Stromal cell of bone marrow (primary cell): ENCODE data around the gene KHNYN.
"Not testable (repeated sequence)": the region's sequence is repeated elsewhere in the genome, so short reads cannot be mapped to it uniquely, and the experiment has no call there.

ENCODE experiments used
- DNase-seq: peaks from one replicate; pipeline ENCODE4 v3.0.0-alpha.2; 2012; ENCODE audit warnings: low read depth

The KHNYN gene

DNA sequence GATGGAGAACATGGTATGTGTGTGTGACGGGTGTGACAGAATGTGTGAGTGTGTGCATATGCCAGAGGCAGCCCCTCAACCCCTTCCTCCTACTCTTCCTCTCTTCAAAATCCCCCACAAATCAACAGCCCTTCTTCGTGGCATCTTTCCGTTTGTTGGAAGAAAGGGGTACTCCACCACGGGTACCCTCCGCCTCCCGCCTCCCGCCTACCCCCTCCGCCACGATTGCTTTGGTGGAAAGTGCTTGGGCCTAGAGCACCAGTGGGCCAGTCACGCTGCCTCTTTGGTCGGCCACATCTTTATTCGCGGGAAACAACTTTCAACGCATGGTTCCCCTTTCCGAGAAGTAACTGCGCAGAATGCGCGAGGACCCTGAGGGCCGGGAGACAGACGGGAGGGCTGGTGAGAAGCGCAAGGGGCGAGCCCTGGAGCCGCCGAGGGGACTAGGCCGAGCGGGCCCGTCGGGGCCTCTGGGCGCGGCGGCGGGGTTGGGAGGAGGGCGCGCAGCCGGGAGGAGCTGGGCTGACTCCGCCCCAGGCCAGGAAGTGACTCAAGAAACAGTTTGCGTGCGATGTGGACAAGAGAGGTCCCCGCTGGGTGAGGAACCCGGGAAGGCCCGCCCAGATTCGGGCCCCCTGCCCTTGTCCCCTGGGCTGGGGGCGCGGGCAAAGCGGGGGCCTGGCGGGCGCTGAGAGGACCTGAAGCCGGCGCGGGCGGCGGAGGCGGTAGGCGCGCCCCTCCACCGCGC lies at the start of gene KHNYN, which contains the start of gene CBLN3:
KHNYN (plus strand) TSS at position 560 of the 748 bp plus-strand sequence. CDS start 777 bp downstream, outside the sequence.
CBLN3 (minus strand) TSS at position 274 of the 748 bp plus-strand sequence. CDS start 614 bp downstream, outside the sequence.
- peak; percentile 90 for DNase-seq

DNA sequence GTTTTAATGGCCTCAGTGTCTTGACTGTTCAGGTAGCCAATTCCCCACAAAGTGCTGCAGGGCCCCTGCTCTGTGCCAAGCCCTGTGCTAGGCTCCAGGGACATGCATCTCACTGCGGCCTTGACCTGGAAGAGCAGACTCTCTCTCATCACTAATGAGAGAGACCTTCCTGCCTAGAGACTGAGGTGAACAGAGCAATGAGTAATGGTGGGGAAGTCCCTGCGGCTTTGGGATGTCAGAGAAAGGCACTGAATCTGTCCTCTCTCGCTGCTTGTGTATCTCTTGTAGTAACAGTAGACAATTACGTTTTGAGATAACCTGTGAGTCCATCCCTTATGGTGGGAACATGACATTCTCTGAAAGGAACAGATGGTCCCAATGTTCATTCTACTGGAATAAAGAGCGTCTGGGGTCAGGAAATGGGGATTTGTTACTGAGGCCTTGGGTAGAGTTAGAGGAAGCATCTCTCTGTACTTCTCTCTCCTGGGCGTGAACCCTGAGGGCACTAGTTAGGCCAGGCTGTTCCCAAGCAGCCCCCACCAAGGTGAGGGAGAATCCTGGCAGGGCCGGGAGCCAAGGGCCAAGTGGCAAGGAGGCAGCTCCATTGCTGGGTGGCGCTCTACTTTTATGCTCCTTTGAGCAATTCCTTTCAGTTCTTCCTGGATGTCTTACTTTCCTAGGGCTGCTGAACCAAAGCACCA lies 48.2 kb upstream of the KHNYN start:
- DNase-seq = no peak

DNA sequence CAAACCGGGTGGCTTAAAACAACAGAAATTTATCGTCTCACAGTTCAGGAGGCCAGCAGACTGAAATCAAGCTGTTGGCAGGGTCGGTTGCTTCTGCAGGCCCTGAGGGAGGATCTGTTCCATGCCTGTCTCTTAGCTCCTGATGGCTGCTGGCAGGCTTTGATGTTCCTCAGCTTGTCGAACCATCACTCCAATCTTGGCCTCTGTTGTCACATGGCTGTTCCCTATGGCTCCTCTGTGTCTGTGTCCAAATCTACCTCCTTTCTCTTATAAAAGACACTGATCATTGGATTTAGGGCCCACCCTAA lies 47.7 kb upstream of the KHNYN start:
- no peak for DNase-seq

DNA sequence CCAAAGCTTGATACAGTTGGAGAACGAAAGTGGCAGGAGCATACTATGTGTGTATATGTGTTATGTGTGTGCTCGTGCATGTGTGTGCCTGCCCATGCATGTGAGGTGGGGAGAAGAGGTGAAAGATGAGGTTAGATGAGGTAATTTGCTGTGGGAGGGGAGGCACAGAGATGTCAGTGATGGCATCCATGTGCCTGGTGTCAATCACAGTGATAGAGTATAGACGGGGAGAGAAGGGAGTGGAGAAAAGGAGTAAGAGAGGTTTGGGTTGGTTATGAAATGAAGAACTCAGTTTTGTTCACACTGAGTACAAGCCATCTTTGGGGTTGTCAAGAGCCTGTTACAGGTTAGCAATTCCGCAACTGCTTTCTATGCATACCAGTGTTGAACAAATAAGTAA lies 45.6 kb upstream of the KHNYN start:
- DNase-seq = no peak

DNA sequence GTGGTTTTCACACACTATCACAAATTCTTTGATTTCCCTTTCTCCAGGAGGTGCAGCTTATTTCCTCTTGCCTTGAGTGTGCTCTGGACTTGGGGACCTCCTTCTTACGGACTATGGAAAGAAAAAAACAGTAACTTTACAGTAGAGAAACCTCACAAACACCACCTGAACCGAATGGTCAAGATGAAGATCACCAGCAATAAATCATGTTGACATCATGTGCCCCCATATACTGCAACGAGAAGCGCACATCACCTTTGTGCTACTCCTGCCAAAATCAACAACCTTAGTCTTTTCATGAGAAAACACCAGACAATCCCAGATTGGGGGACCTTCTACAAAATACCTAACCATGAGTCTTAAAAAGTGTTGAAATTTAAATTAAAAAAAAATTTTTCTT lies 44.2 kb upstream of the KHNYN start:
- no peak for DNase-seq

DNA sequence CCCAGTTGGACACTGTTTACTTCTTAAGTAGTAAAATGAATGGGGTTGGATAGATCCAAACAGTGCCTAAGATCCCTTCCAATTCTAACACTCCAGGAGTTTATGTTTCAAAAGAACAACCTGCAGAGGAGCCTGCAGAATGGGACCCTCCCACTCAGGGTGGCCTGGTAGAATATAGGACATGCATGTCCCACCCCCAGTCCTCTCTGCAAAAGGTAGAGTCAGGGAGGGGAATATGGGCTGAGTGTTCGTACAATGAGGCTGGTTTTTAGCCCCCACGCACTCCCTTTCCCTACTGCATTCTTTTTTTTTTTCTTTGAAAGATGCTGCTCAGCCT lies 42.8 kb upstream of the KHNYN start:
- no peak for DNase-seq

DNA sequence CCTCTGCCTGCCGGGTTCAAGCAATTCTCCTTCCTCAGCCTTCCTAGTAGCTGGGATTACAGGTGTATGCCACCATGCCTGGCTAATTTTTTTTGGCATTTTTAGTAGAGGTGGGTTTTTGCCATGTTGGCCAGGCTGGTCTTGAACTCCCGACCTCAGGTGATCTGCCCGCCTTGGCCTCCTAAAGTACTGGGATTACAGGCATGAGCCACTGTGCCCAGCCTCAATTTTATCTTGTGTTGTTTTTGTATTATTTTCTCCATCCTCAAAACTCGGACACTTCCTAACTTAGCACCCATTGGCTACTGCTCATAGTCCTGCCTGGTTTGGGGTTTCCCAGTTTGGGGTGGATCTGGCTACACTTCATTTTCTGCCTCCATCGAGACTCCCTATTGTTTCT lies 42.2 kb upstream of the KHNYN start:
- DNase-seq = not testable (repeated sequence)

DNA sequence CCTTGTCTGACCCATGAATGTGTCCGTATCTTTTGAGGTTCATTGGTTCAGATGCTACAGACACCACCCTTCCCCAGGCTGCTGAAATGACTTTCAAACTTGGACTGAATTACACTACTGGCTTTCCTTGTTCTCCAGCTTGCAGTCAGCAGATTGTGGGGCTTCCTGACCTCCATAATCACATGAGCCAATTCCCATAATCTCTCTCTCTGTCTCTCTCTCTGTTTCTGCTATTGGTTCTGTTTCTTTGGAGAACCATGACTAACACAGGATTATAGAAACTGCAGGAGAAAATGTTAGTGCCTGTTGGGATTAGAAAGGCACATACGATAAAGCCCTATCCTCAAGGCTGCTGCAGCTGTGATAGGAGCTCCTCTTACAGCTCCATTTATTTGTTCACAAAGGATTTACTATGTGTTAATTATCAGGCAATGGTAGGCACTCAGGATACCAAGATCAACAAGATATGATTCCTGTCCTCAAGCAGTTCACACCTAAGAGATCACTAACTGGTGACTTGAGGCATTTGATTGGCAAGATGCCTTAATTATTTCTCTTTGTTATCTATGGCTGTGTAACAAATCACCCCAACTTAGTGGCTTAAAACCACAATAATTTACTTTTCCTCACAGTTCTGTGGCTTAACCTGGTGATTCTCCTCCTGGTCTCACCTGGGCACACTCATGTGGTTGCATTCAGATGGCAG lies 41.1 kb upstream of the KHNYN start:
- DNase-seq = no peak

DNA sequence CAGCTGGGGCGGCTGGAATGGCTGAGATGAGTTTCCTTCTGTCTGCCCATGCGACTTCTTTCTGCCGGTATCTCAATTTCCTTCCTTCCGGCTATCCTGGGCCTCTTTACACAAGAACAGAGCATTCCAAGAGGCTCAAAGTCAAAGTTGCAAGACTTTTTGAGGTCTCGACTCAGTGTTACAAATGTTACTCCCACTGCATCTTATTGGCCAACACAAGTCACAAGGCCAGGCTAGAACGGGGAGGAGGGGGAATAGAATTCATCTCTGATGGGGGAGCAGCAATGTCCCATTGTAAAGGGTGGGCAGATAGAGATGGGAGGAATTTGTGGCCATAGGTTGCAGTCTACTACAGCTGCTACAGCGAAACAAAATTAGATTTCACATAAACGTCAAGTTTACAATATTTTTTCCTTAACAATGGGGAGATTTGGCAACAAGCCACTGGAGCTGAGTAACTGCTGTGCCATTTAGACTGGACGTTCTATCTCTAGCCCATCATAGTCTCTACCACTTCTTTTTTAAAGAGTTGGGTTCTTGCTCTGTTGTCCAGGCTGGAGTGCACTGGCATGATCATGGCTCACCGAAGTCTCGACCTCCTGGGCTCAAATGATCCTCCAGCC lies 40.4 kb upstream of the KHNYN start:
- no peak for DNase-seq

DNA sequence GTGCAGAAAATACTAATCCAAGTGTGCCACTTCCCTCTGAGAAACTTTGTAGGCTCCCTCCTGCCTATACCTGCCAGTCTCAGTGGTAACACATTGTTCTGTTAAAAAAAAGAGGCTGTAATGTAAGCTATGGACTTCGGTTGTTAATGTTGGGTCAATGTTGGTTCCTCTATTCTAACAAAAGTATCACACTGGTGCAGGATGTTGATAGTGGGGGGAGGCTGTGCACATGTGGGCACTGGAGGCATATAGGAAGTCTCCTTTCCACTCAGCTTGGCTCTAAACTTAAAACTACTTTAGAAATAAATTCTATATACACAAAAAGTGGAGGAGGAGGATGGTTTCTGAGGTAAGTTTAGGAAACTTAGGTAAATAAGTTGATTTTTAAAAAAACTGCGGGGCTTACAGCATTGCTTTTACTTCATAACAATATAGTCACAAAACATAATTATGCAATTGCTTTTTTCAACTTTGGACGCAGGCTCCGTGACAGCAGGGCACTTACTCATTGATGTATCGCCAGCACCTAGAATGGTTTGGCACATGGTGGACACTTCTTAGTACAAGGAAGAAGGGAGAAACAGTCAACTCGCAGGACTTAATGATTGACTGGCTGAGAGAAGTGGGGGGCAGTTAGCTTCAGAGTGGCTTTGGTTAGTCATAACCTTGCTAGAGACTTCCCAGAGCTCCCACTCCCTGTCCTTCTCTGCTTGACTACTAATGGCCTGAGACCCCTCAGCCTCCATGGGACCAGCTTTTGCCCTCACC lies 38.9 kb upstream of the KHNYN start:
- DNase-seq = no peak

DNA sequence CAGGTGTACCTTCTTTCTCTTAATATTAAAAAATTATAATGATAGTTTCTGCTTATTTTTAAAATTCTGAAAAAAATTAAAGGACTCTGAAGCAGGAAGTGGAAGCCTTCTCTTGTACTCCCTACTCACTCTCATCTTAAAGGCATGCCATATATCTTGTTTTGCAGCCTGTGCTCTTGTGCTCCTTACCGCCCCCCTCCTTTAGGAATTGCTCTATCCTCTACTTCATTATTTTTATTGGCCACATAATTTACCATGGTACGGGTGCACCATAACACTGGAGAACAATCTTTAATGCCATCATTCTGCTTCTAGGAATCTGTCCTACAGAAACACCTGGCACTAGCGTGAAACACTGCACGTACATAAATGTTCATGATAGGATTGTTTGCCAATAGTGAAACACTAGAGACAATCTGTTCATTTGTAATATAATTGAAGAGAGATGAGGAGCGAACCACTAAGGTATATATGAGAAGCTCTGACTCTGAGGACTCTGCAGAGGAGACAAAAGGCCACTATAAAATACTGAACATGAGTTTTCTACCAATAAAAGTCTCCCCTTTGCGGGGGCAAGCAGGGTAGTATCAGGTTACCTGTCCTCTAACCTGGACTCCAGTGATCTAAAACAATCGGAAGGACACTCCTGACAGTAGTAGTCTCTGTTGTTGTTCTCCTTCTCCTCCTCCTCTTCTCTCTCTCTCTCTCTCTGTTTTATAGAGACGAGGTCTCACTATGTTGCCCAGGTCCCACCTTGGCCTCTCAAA lies 37.2 kb upstream of the KHNYN start:
- no peak for DNase-seq

DNA sequence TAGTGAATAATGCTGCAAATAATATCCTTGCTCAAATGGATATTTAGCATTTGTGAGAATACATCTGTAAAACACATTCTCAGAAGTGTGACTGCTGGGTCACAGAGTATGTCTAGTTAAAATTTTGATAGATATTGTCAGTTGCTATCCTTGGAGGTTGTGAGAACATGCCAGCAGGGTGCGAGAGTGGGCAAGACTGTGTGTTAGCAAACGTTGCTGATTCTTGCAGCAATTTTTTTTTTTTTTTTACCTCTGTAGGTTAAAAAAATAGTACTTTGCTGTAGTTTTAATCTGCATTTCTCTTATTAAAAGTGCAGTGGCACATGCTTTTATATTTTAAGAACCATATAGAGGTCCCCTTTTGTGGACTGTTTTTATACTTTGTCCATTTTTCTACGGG lies 35.5 kb upstream of the KHNYN start:
- no peak for DNase-seq

DNA sequence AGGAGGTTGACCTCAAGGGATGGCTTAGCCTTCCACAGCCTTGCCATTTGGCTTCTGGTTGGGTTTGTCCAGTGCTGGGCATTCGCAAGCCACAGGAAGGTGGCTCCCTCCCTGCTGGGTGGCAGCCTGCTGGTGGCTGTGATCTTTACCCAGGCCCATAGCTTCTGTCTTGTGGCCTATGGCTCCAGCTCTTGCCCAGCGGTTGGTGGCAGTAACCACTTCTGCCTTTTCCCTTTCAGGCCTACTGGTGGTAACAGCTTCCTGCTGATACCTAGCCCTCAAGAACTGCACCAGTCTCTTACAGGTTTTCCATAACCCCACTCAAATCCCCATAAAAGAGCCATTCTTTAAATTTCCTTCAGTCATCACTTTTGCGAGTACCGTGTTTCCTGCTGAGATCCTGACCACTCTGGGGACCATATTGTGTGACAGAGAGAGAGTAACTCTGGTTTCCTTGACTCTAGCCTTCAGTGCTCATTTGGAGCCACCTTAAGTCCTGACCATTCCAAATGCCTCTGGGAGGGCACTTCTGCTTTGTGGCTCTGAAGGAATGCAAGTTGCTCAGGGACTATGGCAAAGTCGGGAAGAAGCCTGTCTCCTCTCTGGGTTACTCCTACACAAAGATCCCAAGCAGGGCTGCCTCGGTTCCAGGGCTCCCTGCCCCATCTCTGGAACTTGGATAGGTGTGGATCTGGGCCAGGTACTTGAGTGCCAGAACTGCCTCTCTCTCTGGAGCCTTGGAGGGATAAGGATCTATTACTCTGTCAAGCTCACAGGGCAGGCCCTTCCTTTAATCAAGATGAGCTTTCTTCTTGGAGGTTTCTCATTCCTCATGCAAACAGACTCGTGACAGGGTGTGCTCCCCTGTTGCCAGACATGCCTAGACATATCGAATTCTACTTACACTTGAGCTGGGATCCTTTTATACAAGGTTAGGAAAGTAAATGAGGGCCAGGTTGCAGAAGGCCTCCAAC lies 33.9 kb upstream of the KHNYN start:
- no peak for DNase-seq

DNA sequence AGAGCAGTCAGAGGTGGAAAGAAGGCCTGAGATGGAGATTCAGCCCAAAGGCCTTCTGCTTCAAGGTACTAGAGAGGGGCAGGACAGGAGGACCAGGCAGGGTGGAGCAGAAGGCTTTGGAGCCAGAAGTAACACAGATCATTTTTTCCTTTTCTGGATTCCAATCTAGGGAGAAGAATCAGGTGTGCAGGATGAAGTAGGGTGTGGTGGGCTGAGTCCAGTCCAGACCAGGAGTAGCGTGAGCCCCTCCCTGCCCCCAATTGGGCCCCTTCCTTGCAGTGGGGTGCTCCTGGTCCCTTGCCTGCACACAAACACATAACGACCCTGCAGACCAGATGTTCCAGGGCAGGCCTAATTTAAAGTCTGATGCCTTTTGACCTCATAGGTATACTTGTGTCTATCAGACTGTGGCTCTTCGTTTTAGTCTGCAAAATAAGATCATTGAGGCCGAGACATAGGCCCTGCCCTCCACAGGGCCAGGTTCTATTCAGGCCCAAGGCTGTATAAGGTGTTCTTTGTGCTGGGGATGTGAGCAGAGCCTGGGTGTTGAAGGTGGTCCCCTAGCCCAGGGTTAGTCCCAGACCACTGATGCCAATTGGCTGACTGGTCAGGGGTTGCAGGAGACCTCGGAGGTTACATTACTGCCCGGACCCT lies 32.0 kb upstream of the KHNYN start:
- DNase-seq = no peak

DNA sequence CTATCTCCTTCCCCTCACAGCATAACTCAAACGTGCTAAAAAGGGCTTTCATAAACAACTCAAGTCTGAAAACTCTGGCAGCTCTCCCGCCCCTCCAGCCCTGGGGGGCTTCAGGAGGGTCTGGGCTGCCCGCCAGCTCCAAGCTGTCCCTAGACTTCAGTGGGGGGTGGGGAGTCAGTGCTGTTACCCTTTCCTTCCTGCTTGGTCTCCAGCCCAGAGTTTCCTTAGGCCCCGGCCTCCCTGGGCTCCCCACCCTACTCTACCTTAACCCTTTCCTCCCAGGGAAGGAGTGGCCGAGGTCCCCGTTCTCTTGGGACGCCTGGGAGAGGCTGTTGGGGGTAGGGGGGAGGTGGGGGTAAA lies 31.5 kb upstream of the KHNYN start:
- DNase-seq = no peak

DNA sequence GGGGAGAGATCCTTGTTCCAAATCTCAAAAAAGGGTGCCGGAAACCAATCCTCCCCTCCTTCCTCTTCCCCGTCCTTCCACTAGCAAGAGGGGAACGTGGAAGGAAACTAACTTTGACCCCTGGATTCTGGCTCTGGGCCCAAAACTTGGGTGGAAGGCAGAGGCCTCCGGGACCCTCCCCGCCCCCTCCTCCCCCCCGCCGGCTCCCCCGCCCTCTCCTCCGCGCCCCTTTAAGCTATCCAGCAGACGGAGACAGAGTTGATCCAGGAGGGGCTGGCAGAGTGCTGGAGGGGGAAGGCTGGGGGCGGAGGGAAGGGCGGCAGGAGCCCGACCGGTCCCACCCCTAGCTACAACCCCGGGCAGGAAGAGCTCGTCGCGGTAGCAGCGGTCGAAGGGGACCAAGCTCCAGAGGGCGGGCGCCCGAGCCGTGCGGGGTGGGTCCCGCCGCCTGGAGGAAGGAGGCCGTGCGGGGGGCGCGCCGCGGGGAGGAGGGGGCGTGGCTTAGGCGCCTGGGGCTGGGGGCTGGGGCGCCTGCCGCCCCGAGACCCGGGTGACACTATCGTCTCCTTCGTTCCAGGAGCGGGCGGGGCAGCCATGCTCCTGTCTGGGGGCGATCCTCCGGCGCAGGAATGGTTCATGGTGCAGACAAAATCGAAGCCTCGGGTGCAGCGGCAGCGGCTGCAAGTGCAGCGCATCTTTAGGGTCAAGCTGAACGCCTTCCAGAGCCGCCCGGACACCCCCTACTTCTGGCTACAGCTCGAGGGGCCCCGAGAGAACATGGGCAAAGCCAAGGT lies 30.9 kb upstream of the KHNYN start, which contains the start of gene NYNRIN:
NYNRIN (plus strand) TSS at position 351 of the 794 bp plus-strand sequence; CDS start at position 595, 244 bp downstream.
- DNase-seq = no peak

DNA sequence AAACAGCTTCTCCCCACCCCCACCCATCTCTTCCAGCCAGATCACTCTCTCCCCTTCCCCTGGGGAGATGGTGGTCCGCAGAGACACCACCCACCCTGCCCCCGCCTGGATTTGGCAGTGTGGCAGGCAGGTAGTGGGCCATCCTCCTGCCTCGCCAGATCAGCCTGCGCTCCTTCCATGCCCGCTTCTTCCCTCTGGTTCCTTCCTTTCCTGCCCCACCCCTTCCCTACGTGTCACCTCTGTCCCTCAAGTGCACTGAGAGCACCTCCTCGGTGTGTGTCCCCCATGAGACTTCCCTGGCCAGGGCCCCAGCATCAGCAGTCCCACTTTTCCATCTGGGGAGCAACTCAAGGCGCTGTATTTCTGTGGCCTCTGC lies 30.3 kb upstream of the KHNYN start:
- DNase-seq = no peak

DNA sequence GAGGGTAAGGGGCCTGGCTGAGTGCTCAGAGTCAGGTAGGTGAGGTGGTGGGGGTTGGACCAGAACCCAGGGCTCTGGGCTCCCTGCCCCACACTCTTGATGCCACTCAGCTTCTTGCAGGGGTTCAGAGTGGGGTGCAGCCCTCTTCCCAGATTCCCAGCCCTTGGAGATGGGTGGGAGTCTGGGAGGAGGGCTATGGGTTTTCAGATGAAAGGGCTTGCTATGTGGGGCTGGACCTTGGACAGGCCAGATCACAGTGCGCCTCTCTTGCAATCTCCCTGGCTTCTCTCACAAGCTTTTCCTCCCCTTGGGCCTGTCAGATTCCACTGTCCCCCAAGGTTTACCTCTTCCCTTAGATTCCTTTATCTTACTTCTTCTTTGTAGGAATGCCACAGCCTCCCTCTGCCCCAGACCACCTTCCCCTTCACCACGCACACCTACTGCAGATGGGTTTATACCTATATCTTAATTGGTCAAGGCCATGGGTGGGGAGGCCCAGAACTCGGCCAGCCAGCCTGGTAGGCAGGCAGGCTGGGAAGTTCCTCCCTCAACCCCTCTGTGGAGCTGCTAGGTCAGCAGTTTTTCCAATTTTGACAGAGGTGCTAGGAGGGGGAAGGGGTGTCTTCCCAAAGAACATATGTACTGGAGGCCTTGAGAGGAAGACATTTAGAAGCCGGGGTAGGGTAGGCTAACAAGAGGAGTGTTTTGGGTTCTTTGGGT lies 29.6 kb upstream of the KHNYN start:
- DNase-seq = no peak
